ENCODE data around the gene VAT1L.

The VAT1L gene

DNA sequence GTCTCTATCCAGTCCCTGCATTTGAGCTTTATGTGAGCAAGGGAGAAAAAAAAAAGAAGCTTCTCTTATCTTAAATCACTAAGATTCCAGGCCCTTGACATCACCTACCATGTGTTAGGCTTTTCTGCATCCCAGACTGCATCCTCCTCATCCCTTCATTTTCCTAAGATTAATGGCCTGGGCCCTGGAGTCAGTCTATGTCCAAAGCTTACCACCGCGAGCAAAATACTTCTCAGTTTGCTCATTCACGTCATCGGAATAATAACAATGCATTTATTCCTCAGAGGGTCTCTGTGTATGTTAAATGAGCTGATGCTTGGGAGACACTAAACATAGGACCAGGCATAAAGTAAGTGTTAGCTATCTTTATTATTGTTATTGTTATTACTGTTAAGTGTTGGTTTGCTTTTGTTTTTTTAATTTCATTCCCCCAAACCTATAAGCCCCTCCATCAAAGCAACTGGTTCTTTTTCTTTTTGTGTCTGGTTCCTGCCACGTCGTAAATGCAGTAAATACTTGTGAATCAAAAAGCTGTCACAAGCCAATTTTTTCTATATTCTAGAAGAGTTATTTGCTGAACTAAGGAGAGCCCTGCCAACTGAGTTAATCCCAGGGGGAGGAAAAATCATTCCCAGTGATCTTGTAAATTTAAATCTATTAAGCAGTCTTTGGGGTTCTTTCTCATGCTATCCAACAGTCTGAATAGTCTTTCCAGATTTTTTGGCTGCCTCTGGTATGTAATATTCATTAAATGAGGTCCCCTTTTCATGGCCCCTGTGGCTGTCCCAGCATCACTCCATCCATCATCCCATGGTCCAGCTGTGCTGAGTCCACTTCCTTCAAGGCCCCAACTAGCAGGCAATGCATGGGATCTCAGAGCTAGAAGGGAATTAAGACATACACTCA is 46.5 kb downstream of the VAT1L start:
- DNase-seq (ENCODE audit: low read depth, low spot score): no peak

DNA sequence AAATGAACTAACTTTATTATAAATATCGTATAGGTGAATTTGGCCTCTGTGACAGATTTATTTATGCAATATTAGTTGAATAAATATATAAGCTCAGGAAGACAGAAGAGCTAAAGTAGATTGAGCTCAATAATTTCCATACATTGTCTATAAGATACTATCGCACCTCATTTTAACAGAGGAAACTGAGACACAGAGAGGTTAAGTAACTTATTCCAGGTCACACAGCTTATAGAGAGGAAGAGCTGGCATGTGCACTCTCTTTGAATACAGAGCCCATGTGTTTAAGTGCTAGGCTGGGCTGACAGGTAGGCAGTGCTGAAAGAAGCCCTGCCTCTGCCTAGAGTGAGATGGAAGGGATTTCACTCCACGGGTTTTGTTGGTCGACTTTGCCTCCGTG is 48.4 kb downstream of the VAT1L start:
- DNase-seq (ENCODE audit: low read depth, low spot score): no peak

DNA sequence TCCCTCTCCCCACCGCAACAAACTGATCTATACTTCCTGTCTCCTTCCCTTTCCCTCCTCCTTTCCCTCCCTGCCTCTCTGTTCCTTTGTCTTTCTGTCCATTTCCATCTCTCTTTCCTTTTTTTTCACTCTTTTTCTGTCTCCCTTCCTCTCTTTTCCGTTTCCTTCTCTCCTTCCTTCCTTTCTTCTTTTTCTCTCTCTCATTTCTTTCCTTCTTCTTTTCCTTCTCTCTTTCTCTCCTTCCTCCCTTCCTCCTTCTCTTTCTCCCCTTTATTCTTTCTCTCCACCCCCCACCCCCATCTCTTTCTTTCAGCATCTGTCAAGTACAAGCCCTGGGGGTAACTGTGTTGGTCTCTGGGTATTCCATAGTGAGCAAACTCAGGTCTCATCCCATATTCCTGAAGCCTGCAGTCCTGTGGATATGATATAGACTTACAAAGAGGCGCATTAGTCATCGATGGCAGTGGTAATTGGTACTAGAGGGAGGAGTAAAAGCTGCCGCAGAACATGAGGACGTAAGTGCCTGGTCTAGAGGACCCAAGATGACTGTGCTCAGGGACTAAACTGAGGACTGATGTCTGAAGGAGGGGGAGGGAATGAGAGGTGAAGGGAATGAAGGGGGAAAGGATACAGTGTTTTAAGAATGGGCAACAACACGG is 50.4 kb downstream of the VAT1L start:
- DNase-seq (ENCODE audit: low read depth, low spot score): no peak

GRCh38 chr16:77840093-77840492 is 51.7 kb downstream of the VAT1L start:
- DNase-seq (ENCODE audit: low read depth, low spot score): no peak

DNA sequence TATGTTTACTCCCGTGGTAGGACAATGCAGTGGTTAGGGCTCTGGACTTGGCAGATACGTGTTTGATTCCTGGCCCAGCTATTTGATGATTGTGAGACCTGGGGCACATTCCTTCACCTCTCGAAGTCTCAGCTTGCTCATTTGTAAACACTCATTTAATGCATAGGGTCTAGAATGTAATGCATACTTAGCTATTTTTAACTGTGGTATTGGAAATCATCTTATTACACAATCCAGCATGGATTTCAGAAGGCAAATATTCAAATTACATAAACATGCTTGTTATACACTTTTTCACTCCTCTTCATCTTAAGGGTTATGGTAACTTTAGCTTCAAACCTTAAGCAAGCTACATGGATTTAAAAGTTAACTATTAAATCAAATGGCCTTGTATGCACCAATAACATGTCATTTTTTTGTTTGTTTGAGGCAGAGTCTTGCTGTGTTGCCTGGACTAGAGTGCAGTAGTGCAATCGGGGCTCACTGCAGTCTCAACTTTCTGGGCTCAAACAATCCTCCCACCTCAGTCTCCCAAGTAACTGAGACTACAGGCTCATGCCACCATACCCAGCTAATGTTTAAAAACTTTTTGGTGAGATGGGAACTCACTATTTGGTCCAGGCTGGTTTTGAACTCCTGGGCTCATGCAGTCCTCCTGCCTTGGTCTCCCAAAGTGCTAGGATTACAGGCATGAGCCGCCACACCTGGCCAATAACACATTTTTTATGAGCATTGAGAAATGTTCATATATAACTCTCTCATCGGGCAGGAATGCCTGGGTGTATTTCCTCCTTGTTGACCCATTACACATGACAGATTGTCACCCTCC is 52.5 kb downstream of the VAT1L start:
- DNase-seq (ENCODE audit: low read depth, low spot score): no peak

DNA sequence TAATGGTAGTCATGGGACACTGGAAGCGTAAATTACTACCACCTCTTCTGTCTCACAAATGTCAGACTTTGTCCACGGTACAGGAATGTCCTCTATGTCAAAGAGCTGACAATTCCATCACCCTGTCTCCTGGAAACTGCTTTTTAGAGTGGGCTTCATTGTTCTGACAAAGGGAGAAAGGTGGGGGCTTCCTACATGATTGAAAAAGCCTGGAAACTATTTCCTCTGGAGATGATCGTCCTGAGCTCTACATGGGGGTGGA is 53.1 kb downstream of the VAT1L start:
- no peak for DNase-seq (ENCODE audit: low read depth, low spot score)

DNA sequence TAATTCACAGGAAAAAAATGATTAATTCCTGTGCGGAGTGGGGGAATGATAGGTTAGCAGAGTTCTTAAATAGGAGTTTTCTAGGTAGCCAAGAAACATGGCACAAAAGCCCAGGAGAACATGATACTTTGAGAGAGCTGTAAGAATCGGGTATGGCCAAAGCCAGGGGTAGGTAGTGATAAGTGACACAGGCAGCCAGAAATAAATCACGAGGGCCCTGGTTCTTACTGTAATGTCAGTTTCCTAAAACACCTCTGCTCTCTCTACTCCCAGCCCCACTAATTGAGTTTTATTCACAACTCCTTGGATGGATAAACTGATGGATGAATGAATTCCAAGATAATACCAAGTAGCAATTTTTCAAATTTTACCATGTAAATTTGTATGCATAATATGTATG is 54.1 kb downstream of the VAT1L start:
- DNase-seq (ENCODE audit: low read depth, low spot score): no peak

DNA sequence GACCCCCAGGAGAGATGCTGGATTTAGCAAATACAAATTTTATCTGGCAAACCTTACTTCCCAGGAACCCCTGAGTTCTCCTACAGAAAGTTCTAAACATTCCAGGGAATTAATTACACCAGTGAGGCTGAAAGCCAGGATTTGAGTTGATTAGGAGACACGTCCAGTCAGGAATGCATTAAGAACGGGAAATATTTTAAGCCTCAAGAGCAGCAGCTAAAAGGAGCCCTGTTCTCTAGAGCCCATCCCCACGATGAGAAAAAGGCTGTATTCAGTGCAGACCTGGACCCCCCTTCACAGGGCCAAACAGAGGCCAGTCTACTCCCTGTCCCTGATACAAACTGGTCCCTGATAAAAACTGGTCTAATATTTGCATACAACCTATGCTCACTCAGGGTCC is 55.0 kb downstream of the VAT1L start:
- no peak for DNase-seq (ENCODE audit: low read depth, low spot score)

DNA sequence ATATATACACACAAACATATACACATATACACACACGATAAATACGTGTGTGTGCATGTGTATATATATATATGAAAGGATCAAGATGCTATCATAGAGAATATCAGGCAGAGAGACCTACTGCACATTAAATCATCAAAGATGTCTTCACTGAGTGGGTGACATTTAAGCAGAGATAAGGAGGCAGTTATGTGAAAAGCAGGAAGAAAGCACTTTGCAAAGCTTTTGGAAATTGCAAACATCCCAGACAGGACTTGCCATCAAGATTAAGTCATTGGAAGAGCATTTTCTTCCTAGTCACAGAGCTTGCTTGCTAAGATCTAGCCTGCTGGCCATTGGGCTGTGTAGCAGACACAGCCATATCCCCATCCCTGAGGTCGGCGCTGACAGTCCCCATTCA is 56.4 kb downstream of the VAT1L start:
- DNase-seq (ENCODE audit: low read depth, low spot score): no peak

DNA sequence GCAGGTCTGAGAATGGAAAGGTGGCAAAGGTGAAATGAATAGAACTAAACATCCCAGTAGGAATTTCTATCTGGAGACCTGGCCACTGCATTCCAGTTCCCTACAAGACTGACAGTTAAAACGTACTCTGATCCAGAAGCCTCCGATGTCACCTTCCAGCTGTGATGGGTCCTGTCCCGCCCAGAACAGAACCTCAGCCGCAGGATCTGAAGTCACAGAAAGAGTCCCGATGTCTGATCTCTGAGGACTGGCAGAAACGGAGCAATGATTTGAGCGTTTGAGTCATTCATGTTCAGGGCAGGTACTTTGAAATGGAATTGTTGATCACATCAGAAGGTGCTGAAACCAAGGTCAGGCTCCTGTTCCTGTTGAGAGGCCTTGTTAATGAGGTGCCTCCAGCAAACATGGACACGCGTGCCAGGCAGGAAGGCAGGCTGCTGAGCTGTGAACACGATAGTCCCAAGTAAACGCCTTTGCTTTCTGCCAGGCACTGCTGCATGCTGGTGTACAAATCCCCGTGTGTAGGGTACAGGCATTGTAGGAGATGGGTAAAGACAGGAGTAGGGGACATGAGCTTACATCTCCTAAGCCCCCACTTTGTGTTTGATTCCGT is 61.4 kb downstream of the VAT1L start:
- DNase-seq (ENCODE audit: low read depth, low spot score): no peak

GRCh38 chr16:77850636-77851333 is 62.4 kb downstream of the VAT1L start:
- DNase-seq (ENCODE audit: low read depth, low spot score): no peak

DNA sequence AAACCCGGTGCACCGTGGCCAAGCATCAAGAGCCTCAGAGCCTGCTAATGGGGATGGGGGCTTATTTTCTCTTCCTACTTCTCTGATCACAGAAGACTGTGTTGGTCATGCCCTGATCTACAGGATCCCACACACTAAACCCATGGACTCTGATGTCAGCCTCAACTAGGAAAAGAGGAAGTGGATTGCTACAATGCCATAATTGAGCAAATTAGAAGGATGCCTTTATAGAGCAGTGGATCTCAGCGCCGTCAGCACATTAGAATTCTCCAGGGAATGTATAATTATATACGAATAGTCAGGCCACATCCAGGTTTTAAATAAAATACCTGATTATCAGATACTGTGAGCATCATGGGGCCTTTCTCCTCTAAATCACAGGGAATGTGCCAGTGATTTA is 64.8 kb downstream of the VAT1L start:
- no peak for DNase-seq (ENCODE audit: low read depth, low spot score)

- DNase-seq (ENCODE audit: low read depth, low spot score): no peak
Measured at GRCh38 chr16:77856438-77857160, 68.2 kb downstream of the VAT1L start.

DNA sequence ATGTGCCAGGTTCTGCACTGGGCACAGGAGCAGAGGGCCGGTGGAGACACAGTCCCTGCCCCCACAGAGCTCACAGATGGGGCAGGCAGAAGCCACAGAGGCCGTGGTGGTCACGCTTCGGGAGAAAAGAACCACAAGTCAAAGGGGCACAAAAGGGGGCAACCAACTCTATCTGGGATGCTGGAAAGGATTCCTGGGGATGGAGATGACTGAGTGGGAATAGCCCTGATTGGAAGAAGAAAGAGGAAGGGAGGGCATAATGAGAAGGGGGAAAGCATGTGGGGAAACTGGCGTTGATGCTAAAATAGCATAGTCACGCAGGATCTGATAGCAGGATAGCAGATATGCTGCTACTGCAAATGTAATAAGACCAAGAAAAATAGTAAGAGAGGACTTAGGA is 69.7 kb downstream of the VAT1L start:
- DNase-seq (ENCODE audit: low read depth, low spot score): no peak

DNA sequence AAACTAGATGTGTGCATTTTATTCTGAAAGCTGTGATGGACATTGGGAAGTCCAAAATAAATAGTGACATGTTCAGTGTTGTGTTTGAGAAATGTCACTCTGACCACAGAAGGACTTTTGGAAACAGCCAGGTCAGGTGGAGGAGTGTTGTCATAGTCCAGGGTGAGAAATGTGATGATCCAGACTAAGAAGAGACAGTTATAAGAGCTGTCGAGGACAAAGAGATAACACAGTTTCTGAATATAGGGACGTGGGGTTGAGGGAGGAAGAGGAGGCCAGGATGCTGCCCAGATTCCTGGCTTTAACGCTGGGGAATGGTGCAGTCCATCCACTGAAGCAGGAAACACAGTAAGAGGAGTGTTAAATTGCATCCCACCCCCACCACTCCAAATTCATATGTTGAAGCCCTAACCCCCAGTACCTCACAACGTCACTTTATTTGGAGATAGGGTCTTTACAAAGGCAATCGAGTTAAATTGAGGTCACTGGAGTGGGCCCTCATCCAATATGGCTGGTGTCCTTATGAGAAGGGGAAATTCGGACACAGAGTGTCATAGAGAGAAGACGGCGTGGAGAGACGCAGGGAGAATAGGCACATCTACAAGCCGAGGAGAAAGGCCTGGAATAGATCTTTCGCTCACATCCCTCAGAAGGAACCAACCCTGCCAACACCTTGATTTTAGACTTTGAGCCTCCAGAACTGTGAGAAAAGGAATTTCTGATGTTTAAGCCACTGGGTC is 71.3 kb downstream of the VAT1L start:
- no peak for DNase-seq (ENCODE audit: low read depth, low spot score)

DNA sequence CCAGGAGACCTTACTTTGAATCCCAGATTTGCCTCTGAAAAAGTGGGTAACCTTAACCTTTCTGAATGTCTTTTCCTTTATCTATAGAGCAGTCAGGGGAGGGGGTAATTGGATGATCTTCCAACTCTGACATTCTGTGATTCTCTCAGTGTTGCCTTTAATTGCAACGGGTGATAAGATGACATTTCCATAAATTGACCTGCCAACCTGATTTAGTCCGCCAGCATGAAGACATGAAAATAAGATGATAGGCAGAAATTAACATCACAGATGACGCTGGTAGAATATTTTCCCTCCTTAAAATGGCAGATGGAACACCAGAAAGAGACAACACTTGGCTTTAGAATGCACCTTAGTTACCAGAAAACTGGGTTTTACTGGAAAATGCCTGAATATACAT is 72.6 kb downstream of the VAT1L start:
- DNase-seq (ENCODE audit: low read depth, low spot score): no peak

GRCh38 chr16:77863250-77863649 is 74.9 kb downstream of the VAT1L start:
- DNase-seq (ENCODE audit: low read depth, low spot score): no peak

GRCh38 chr16:77866752-77867151 is 78.4 kb downstream of the VAT1L start:
- DNase-seq (ENCODE audit: low read depth, low spot score): no peak

DNA sequence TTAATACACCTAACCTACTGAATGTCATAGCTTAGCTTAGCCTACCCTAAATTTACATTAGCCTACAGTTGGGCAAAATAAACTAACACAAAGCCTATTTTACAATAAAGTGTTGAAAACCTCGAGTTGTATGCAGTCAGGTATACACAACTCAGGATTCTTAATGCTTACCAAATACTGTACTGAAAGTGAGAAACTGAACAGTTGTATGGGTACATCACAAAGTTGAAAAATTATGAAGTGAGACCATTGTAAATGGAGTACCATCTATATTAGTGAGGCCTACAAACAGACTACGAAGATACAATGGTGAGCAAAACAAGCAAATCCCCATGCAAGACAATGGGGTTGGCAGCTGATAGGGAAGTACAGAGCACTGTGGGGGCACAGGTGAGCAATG is 79.7 kb downstream of the VAT1L start:
- no peak for DNase-seq (ENCODE audit: low read depth, low spot score)

DNA sequence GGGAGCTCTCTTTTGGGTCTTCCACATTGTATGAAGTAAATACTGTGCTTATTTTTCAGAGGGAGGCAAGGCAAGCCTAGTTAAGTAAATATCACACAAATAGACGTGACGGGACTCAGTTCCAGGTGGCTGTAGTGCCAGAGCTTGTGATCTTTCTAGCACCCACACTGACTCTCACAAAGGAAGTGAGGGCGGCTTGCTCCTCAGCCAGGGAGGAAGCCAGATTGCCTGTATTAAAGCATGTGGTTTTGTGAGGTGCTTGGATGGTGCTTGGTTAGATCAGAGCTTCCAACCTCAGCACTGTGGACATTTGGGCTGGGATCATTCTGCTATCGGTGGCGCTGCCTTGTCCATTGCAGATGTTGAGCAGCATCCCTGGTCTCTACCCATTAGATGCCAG is 80.1 kb downstream of the VAT1L start:
- no peak for DNase-seq (ENCODE audit: low read depth, low spot score)

Measured in smooth muscle cell of the brain vasculature (primary cell).